IMR-90 (cell line): Measurements from ENCODE around the gene HGFAC. TPM values are rescaled to one million over a fixed set of nuclear protein-coding genes. Genes with fewer than 3 reads are reported as not detected.

Source experiments
- ATAC-seq: fragments of 200-7000 bp; cut with Tn5 transposase; 2 replicates; pipeline ENCODE4 v1.9.1; 2020; ENCODE audit warnings: low read depth, mild to moderate bottlenecking, moderate library complexity
- BruUV-seq: library from RNA; stranded (reverse); fragments of 400-500 nt; replicated peaks from 2 replicates; lab custom pipeline; 2021; lab: Mats Ljungman, UMichigan
- CTCF ChIA-PET: fragments of 300-600 bp; formaldehyde crosslinking; extraction: SDS; loops from one replicate; lab custom pipeline; 2021; ENCODE audit warnings: antibody characterized with exemption; lab: Yijun Ruan, JAX
- POLR2A ChIA-PET: fragments of 300-600 bp; sonication (Branson Sonifier 250); formaldehyde crosslinking; loops from one replicate; lab custom pipeline; 2022; ENCODE audit warnings: antibody characterized with exemption; ENCODE audit not compliant: unreplicated experiment; lab: Charles Lee
- DNase-seq: peaks from one replicate; pipeline ENCODE4 v3.0.0; 2013
- H2AFZ ChIP-seq: replicated peaks from 2 replicates; pipeline ENCODE3; 2013; ENCODE audit warnings: low read length, mild to moderate bottlenecking; ENCODE audit not compliant: poor library complexity
- H2AK5ac ChIP-seq: 2 replicates; pipeline ENCODE4 v1.6.1; 2013; ENCODE audit warnings: low read depth, low read length, inconsistent platforms
- H2AK9ac ChIP-seq: replicated peaks from 2 replicates; pipeline ENCODE3; 2013; ENCODE audit warnings: mild to moderate bottlenecking, low read depth, low read length, moderate library complexity; ENCODE audit not compliant: poor library complexity
- H2BK120ac ChIP-seq: 2 replicates; pipeline ENCODE4 v1.6.1; 2013; ENCODE audit warnings: low read depth, low read length, inconsistent platforms
- H2BK15ac ChIP-seq: 3 replicates; pipeline ENCODE4 v1.6.1; 2013; ENCODE audit warnings: low read depth, low read length, inconsistent platforms
- H2BK20ac ChIP-seq: 2 replicates; pipeline ENCODE4 v1.6.1; 2013; ENCODE audit warnings: low read depth, mild to moderate bottlenecking, inconsistent platforms, low read length, moderate library complexity
- H2BK5ac ChIP-seq: 2 replicates; pipeline ENCODE4 v1.6.1; 2013; ENCODE audit warnings: mild to moderate bottlenecking, low read depth, low read length, inconsistent platforms; ENCODE audit not compliant: poor library complexity, severe bottlenecking
- H3K14ac ChIP-seq: replicated peaks from 2 replicates; pipeline ENCODE4 v1.6.1; 2013; ENCODE audit warnings: low read depth, low read length, inconsistent platforms
- H3K18ac ChIP-seq: 2 replicates; pipeline ENCODE4 v1.6.1; 2013; ENCODE audit warnings: low read depth, low read length, control low read depth
- H3K23ac ChIP-seq: 2 replicates; pipeline ENCODE4 v1.6.1; 2013; ENCODE audit warnings: low read depth, low read length, inconsistent platforms
- H3K27ac ChIP-seq: 2 replicates; pipeline ENCODE4 v1.5.1; 2013; ENCODE audit warnings: mild to moderate bottlenecking, control low read depth, low read length; ENCODE audit not compliant: insufficient read depth
- H3K27me3 ChIP-seq: 2 replicates; pipeline ENCODE4 v1.6.1; 2013; ENCODE audit warnings: low read length; ENCODE audit not compliant: control insufficient read depth, insufficient read depth
- H3K36me3 ChIP-seq: 2 replicates; pipeline ENCODE4 v1.6.1; 2013; ENCODE audit warnings: low read length, mixed read lengths; ENCODE audit not compliant: control insufficient read depth, insufficient read depth
- H3K4ac ChIP-seq: 2 replicates; pipeline ENCODE4 v1.6.1; 2013; ENCODE audit warnings: low read depth, low read length, inconsistent platforms
- H3K4me1 ChIP-seq: 2 replicates; pipeline ENCODE4 v1.6.1; 2013; ENCODE audit warnings: low read length, mixed read lengths; ENCODE audit not compliant: control insufficient read depth, insufficient read depth
- H3K4me2 ChIP-seq: 2 replicates; pipeline ENCODE4 v1.6.1; 2013; ENCODE audit warnings: low read depth, mild to moderate bottlenecking, control low read depth, low read length, moderate library complexity
- H3K4me3 ChIP-seq: 2 replicates; pipeline ENCODE4 v1.5.1; 2013; ENCODE audit warnings: low read depth, mild to moderate bottlenecking, control low read depth, low read length, moderate library complexity; ENCODE audit not compliant: insufficient read depth
- H3K56ac ChIP-seq: 2 replicates; pipeline ENCODE4 v1.6.1; 2013; ENCODE audit warnings: low read length, inconsistent platforms; ENCODE audit not compliant: insufficient read depth; ENCODE audit errors: extremely low read depth
- H3K79me1 ChIP-seq, 2 experiments: 2 replicates each; pipeline ENCODE4 v1.6.1; 2013; ENCODE audit warnings: low read length in 2 of 2, inconsistent platforms in 1 of 2, low read depth in 1 of 2
- H3K9ac ChIP-seq: 2 replicates; pipeline ENCODE4 v1.6.1; 2013; ENCODE audit warnings: low read depth, low read length, control low read depth
- H3K9me1 ChIP-seq: 2 replicates; pipeline ENCODE4 v1.6.1; 2013; ENCODE audit warnings: low read length, inconsistent platforms; ENCODE audit not compliant: insufficient read depth
- H3K9me3 ChIP-seq: 2 replicates; pipeline ENCODE4 v1.6.1; 2013; ENCODE audit warnings: low read length; ENCODE audit not compliant: control insufficient read depth, insufficient read depth
- H4K20me1 ChIP-seq: 2 replicates; pipeline ENCODE4 v1.6.1; 2013; ENCODE audit warnings: low read length, inconsistent platforms; ENCODE audit not compliant: insufficient read depth
- H4K5ac ChIP-seq: 2 replicates; pipeline ENCODE4 v1.6.1; 2013; ENCODE audit warnings: mild to moderate bottlenecking, low read depth, low read length, control low read depth
- H4K8ac ChIP-seq, 2 experiments: 2 replicates each; pipeline ENCODE4 v1.6.1; 2013; ENCODE audit warnings: low read depth in 2 of 2, low read length in 2 of 2, control low read depth in 1 of 2, inconsistent platforms in 1 of 2
- H4K91ac ChIP-seq: 2 replicates; pipeline ENCODE4 v1.6.1; 2013; ENCODE audit warnings: low read depth, low read length, inconsistent platforms; ENCODE audit not compliant: insufficient read depth
- BHLHE40 ChIP-seq: fragments of 150-350 bp; IDR thresholded peaks from 2 replicates; pipeline ENCODE4 v1.6.1; 2016; ENCODE audit warnings: mild to moderate bottlenecking, low read depth, low read length
- CEBPB ChIP-seq: IDR thresholded peaks from 2 replicates; pipeline ENCODE4 v1.6.1; 2012; ENCODE audit warnings: low read depth, low read length, improper control_type of control experiment
- CHD1 ChIP-seq: IDR thresholded peaks from 2 replicates; pipeline ENCODE4 v1.6.1; 2012; ENCODE audit warnings: low read depth, low read length, improper control_type of control experiment
- MAFK ChIP-seq: IDR thresholded peaks from 2 replicates; pipeline ENCODE4 v1.6.1; 2012; ENCODE audit warnings: low read depth, low read length, improper control_type of control experiment
- MAZ ChIP-seq: IDR thresholded peaks from 2 replicates; pipeline ENCODE4 v1.6.1; 2012; ENCODE audit warnings: low read depth, mild to moderate bottlenecking, low read length, improper control_type of control experiment, moderate library complexity, borderline replicate concordance
- MXI1 ChIP-seq: IDR thresholded peaks from 2 replicates; pipeline ENCODE4 v1.6.1; 2012; ENCODE audit warnings: low read depth, mild to moderate bottlenecking, low read length, moderate library complexity, borderline replicate concordance
- NFE2L2 ChIP-seq: fragments of 150-350 bp; IDR thresholded peaks from 2 replicates; pipeline ENCODE4 v1.6.1; 2016; ENCODE audit warnings: low read depth, mild to moderate bottlenecking, low read length
- POLR2A ChIP-seq: IDR thresholded peaks from 2 replicates; pipeline ENCODE4 v1.6.1; 2012; ENCODE audit warnings: mild to moderate bottlenecking, low read depth, low read length
- RAD21 ChIP-seq: IDR thresholded peaks from 2 replicates; pipeline ENCODE4 v1.6.1; 2012; ENCODE audit warnings: low read length, improper control_type of control experiment
- RFX5 ChIP-seq: IDR thresholded peaks from 2 replicates; pipeline ENCODE4 v1.8.0; 2012; ENCODE audit warnings: low read depth, mild to moderate bottlenecking, low read length, moderate library complexity
- SMC3 ChIP-seq: fragments of 150-350 bp; IDR thresholded peaks from 2 replicates; pipeline ENCODE4 v1.6.1; 2016; ENCODE audit warnings: low read depth, mild to moderate bottlenecking, antibody characterized with exemption, low read length, moderate library complexity
- WGBS, 2 experiments: methylation state at CpG; one replicate each; pipeline versions ENCODE4 v1.1.5 to v1.1.7; 2013; ENCODE audit warnings: missing lambda C conversion rate in 2 of 2; ENCODE audit not compliant: insufficient read length in 1 of 2; ENCODE audit errors: extremely low coverage in 2 of 2; 5-methylcytosine and 5-hydroxymethylcytosine counted together
- dilution Hi-C: fragments of 300-500 bp; cut with HindIII; formaldehyde crosslinking; loops from one replicate; pipeline ENCODE4 v1.14.3; 2018; ENCODE audit warnings: low sequenced_read_pairs; ENCODE audit not compliant: unreplicated experiment
- in situ Hi-C: fragments of 300-500 bp; cut with MboI; formaldehyde crosslinking; loops from 3 replicates; pipeline ENCODE4 v1.14.3; 2019; ENCODE audit warnings: low sequenced_read_pairs, inconsistent platforms, mixed read lengths
- intact Hi-C: fragments of 100-400 bp; cut with micrococcal nuclease; formaldehyde crosslinking; loops from 2 replicates; pipeline ENCODE4 v1.10.0; 2022
- polyA plus RNA-seq, 3 experiments: library from polyadenylated mRNA; depleted of rRNA; stranded (reverse); fragments of >200 nt; gene quantifications; 2 replicates each; pipeline ENCODE4 v1.2.3, GENCODE V29; 2012; ENCODE audit warnings: low replicate concordance in 1 of 3
- total RNA-seq: library from RNA; depleted of rRNA; stranded (reverse); fragments of >200 nt; gene quantifications from 2 replicates; pipeline ENCODE4 v1.2.3, GENCODE V29; 2012
- TF ChIP-seq, protein P1 (sequence below): conservative IDR thresholded peaks from 2 replicates; pipeline ENCODE4 v1.5.1; 2012; ENCODE audit warnings: mild to moderate bottlenecking, low read depth, low read length, improper control_type of control experiment
- TF ChIP-seq, protein P2 (sequence below): fragments of 150-350 bp; IDR thresholded peaks from 2 replicates; pipeline ENCODE4 v1.6.1; 2017; ENCODE audit warnings: mild to moderate bottlenecking, antibody characterized with exemption, low read length, low read depth
- TF ChIP-seq, protein P3 (sequence below): fragments of 150-350 bp; IDR thresholded peaks from 2 replicates; pipeline ENCODE4 v1.6.1; 2016; ENCODE audit warnings: low read depth, mild to moderate bottlenecking, low read length, moderate library complexity, borderline replicate concordance

The HGFAC gene
- total and polyA plus RNA-seq, 2 of the 4 experiments (the other 2 are of a cell fraction) = 0.05 TPM; not detected in 1

DNA sequence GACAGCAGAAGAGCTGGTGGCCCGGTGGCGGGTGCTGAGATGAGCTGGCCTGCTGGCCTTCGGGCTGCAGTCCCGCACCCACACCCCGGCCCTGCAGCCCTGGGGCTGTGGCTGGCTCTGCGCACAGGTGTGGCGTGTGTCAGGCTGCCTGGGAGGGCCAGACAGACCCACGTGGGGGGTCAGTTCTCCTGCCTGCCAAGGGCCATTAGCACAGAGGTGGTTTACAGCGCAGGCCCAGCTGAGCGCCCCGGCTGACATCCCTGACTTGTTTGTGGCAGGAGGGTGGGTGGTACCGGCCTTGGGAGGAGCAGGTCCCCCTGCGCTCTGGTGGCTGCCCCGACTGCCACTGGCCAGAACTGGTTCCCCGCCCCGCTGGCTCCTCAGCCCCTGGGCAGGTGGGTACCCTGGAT lies 9.4 kb upstream of the HGFAC start:
- in situ Hi-C loops (no loop called here), intact Hi-C loops (no loop called here), dilution Hi-C loops (no loop called here)
- Histone ChIP-seq H4K20me1 (no peaks in the 10 kb centered on the region; the same call in 1 of the 2 replicates), H4K91ac (no peak overlapping the region), H2BK20ac (no peak overlapping the region), H3K4ac (no peak overlapping the region), H3K9me1 (0 out of 2 replicates have a peak, but pooled peaks cover 3% of the 10 kb centered on the region), H2BK5ac (no peak overlapping the region), H3K27ac (no peak overlapping the region), H3K27me3 (no peaks in the 10 kb centered on the region), H2AK5ac (no peak overlapping the region), H3K23ac (no peak overlapping the region), H4K8ac (no peak overlapping the region), H3K4me3 (no peak overlapping the region), H3K14ac (no peak overlapping the region), H3K79me1 (no peaks in the 10 kb centered on the region), H3K9me3 (no peaks in the 10 kb centered on the region), H3K9ac (no peak overlapping the region), H3K4me1 (peaks cover 10% of the 10 kb centered on the region), H2BK15ac (no peak overlapping the region), H2BK120ac (no peak overlapping the region), H2AFZ (no peak overlapping the region), H4K5ac (no peak overlapping the region), H2AK9ac (no peak overlapping the region), H3K4me2 (no peak overlapping the region), H3K36me3 (peaks cover 19% of the 10 kb centered on the region), H3K18ac (no peak overlapping the region), H3K56ac (no peak overlapping the region)
- ChIA-PET POLR2A (no interaction called here), CTCF (no interaction called here)
- TF ChIP-seq, protein P1, sequence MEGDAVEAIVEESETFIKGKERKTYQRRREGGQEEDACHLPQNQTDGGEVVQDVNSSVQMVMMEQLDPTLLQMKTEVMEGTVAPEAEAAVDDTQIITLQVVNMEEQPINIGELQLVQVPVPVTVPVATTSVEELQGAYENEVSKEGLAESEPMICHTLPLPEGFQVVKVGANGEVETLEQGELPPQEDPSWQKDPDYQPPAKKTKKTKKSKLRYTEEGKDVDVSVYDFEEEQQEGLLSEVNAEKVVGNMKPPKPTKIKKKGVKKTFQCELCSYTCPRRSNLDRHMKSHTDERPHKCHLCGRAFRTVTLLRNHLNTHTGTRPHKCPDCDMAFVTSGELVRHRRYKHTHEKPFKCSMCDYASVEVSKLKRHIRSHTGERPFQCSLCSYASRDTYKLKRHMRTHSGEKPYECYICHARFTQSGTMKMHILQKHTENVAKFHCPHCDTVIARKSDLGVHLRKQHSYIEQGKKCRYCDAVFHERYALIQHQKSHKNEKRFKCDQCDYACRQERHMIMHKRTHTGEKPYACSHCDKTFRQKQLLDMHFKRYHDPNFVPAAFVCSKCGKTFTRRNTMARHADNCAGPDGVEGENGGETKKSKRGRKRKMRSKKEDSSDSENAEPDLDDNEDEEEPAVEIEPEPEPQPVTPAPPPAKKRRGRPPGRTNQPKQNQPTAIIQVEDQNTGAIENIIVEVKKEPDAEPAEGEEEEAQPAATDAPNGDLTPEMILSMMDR = no peak
- TF ChIP-seq RFX5 = no peak
- TF ChIP-seq, protein P2, sequence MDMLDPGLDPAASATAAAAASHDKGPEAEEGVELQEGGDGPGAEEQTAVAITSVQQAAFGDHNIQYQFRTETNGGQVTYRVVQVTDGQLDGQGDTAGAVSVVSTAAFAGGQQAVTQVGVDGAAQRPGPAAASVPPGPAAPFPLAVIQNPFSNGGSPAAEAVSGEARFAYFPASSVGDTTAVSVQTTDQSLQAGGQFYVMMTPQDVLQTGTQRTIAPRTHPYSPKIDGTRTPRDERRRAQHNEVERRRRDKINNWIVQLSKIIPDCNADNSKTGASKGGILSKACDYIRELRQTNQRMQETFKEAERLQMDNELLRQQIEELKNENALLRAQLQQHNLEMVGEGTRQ = no peak
- TF ChIP-seq POLR2A = no peak
- TF ChIP-seq MAFK = no peak
- no peak for TF ChIP-seq RAD21
- no peak for TF ChIP-seq CHD1
- no peak for TF ChIP-seq BHLHE40
- TF ChIP-seq MXI1 = no peak
- TF ChIP-seq NFE2L2 = no peak
- TF ChIP-seq CEBPB = no peak
- TF ChIP-seq MAZ = no peak
- TF ChIP-seq SMC3 = no peak
- TF ChIP-seq, protein P3, sequence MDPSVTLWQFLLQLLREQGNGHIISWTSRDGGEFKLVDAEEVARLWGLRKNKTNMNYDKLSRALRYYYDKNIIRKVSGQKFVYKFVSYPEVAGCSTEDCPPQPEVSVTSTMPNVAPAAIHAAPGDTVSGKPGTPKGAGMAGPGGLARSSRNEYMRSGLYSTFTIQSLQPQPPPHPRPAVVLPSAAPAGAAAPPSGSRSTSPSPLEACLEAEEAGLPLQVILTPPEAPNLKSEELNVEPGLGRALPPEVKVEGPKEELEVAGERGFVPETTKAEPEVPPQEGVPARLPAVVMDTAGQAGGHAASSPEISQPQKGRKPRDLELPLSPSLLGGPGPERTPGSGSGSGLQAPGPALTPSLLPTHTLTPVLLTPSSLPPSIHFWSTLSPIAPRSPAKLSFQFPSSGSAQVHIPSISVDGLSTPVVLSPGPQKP = no peak
- BruUV-seq = no TSS peak
- WGBS, 2 experiments = 96% methylated on average over 8 of the region's 16 CpGs; no CpG with 5 or more reads in 1 of the 2 experiments
- DNase-seq (no peak), ATAC-seq (no peak)
